OCI-LY7 (cell line): ENCODE results near the gene OR5AC2. TPM values are rescaled to one million over a fixed set of nuclear protein-coding genes. Genes with fewer than 3 reads are reported as not detected.

Experiments used
- BruUV-seq: library from RNA; stranded (reverse); fragments of 400-500 nt; replicated peaks from 2 replicates; lab custom pipeline; 2021; lab: Mats Ljungman, UMichigan
- CTCF ChIA-PET: fragments of 300-600 bp; sonication (Branson Sonifier 250); formaldehyde crosslinking; loops from one replicate; lab custom pipeline; 2022; ENCODE audit warnings: antibody characterized with exemption; ENCODE audit not compliant: unreplicated experiment; lab: Charles Lee
- POLR2A ChIA-PET: fragments of 300-600 bp; sonication (Branson Sonifier 250); formaldehyde crosslinking; loops from one replicate; lab custom pipeline; 2022; ENCODE audit warnings: antibody characterized with exemption; lab: Charles Lee
- DNase-seq: peaks from one replicate; pipeline ENCODE4 v3.0.0-alpha.2; 2015; ENCODE audit warnings: low spot score
- H2AFZ ChIP-seq: fragments of 200-600 bp; sonication (generic), shearing (Covaris generic); 2 replicates; pipeline ENCODE4 v1.6.1; 2014; ENCODE audit warnings: mild to moderate bottlenecking, antibody characterized with exemption, low read length, moderate library complexity
- H3K27ac ChIP-seq: fragments of 200-600 bp; sonication (generic); 2 replicates; pipeline ENCODE4 v1.5.1; 2014; ENCODE audit warnings: mixed run types, low read depth, mild to moderate bottlenecking, moderate library complexity, low read length, inconsistent platforms; ENCODE audit not compliant: poor library complexity, severe bottlenecking
- H3K36me3 ChIP-seq: fragments of 200-600 bp; sonication (generic); 2 replicates; pipeline ENCODE4 v1.6.1; 2014; ENCODE audit warnings: mild to moderate bottlenecking, antibody characterized with exemption, low read length, moderate library complexity, mixed read lengths; ENCODE audit not compliant: insufficient read depth
- H3K4me1 ChIP-seq: fragments of 200-600 bp; sonication (generic); 2 replicates; pipeline ENCODE4 v1.5.1; 2014; ENCODE audit warnings: mild to moderate bottlenecking, low read length; ENCODE audit not compliant: insufficient read depth, poor library complexity, severe bottlenecking
- H3K4me2 ChIP-seq: fragments of 200-600 bp; sonication (generic); 2 replicates; pipeline ENCODE4 v1.6.1; 2014; ENCODE audit warnings: mild to moderate bottlenecking, low read length
- H3K4me3 ChIP-seq: fragments of 200-600 bp; sonication (generic); 2 replicates; pipeline ENCODE4 v1.5.1; 2014; ENCODE audit warnings: mild to moderate bottlenecking, low read depth, low read length; ENCODE audit not compliant: poor library complexity, severe bottlenecking
- H3K79me2 ChIP-seq: fragments of 200-600 bp; sonication (generic); 2 replicates; pipeline ENCODE4 v1.6.1; 2016; ENCODE audit warnings: low read depth, mild to moderate bottlenecking, low read length, moderate library complexity, mixed read lengths; ENCODE audit not compliant: insufficient read depth
- H3K9me2 ChIP-seq: fragments of 200-600 bp; sonication (generic); 2 replicates; pipeline ENCODE4 v1.6.1; 2016; ENCODE audit warnings: mild to moderate bottlenecking, low read length, mixed read lengths; ENCODE audit not compliant: insufficient read depth
- H3K9me3 ChIP-seq: fragments of 200-600 bp; sonication (generic); 2 replicates; pipeline ENCODE4 v1.6.1; 2014; ENCODE audit warnings: mild to moderate bottlenecking, mixed run types, low read length, mixed read lengths
- H4K20me1 ChIP-seq: fragments of 200-600 bp; sonication (generic); 2 replicates; pipeline ENCODE4 v1.6.1; 2014; ENCODE audit warnings: mild to moderate bottlenecking, antibody characterized with exemption, low read length, moderate library complexity, mixed read lengths; ENCODE audit not compliant: insufficient read depth
- intact Hi-C: fragments of 100-400 bp; cut with micrococcal nuclease; formaldehyde crosslinking; loops from one replicate; pipeline ENCODE4 v1.10.0; 2022; ENCODE audit not compliant: unreplicated experiment
- total RNA-seq, 2 experiments: library from RNA; depleted of rRNA in 1 of 2; stranded (reverse); fragments of >200 nt in 1 of 2; shearing (Covaris generic) in 1 of 2; gene quantifications; 2 replicates each; pipeline ENCODE4 v1.2.3, GENCODE V29; 2014 to 2022
- TF ChIP-seq, protein P1 (sequence below): fragments of 200-600 bp; sonication (generic); conservative IDR thresholded peaks from 2 replicates; pipeline ENCODE4 v1.5.1; 2014; ENCODE audit warnings: mild to moderate bottlenecking, antibody characterized with exemption, low read length, moderate library complexity, mixed read lengths

The OR5AC2 gene
- total RNA-seq, 2 experiments from 2014 or later, result not detected

GRCh38 chr3:98136631-98137030, 49.7 kb downstream of the OR5AC2 start:
- POLR2A ChIA-PET, result no interaction called here
- TF ChIP-seq, protein P1, sequence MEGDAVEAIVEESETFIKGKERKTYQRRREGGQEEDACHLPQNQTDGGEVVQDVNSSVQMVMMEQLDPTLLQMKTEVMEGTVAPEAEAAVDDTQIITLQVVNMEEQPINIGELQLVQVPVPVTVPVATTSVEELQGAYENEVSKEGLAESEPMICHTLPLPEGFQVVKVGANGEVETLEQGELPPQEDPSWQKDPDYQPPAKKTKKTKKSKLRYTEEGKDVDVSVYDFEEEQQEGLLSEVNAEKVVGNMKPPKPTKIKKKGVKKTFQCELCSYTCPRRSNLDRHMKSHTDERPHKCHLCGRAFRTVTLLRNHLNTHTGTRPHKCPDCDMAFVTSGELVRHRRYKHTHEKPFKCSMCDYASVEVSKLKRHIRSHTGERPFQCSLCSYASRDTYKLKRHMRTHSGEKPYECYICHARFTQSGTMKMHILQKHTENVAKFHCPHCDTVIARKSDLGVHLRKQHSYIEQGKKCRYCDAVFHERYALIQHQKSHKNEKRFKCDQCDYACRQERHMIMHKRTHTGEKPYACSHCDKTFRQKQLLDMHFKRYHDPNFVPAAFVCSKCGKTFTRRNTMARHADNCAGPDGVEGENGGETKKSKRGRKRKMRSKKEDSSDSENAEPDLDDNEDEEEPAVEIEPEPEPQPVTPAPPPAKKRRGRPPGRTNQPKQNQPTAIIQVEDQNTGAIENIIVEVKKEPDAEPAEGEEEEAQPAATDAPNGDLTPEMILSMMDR, result no peak

More at GRCh38 chr3:98136631-98137030, 49.7 kb downstream of the OR5AC2 start:
- Histone ChIP-seq H3K36me3 (no peaks in the 10 kb centered on the region), H3K79me2 (no peaks in the 10 kb centered on the region), H3K9me2 (no peaks in the 10 kb centered on the region), H2AFZ (no peak overlapping the region), H3K27ac (no peak overlapping the region), H3K4me1 (no peaks in the 10 kb centered on the region), H4K20me1 (no peaks in the 10 kb centered on the region), H3K4me3 (no peak overlapping the region), H3K9me3 (no peaks in the 10 kb centered on the region), H3K4me2 (no peak overlapping the region)
- no peak for DNase-seq
- CTCF ChIA-PET, result no interaction called here
- BruUV-seq, result no TSS peak
- intact Hi-C loops, result no loop called here

Other genes starting within 250 kb of the OR5AC2 start
- 26.1 and 26.8 TPM in 2 replicates for gene RIOX2, start 114.7 kb upstream of the OR5AC2 start, total RNA-seq (2014; rRNA removed; shearing (Covaris generic))
- 32.0 and 32.6 TPM in 2 replicates for gene RIOX2, start 114.7 kb upstream of the OR5AC2 start, total RNA-seq (2022)
- not detected in 2 replicates for gene GABRR3, start 51.9 kb upstream of the OR5AC2 start, total RNA-seq (2014; rRNA removed; shearing (Covaris generic))
- not detected in 2 replicates for gene GABRR3, start 51.9 kb upstream of the OR5AC2 start, total RNA-seq (2022)
- not detected in 2 replicates for gene OR5H1, start 43.5 kb downstream of the OR5AC2 start, total RNA-seq (2014; rRNA removed; shearing (Covaris generic))
- not detected in 2 replicates for gene OR5H1, start 43.5 kb downstream of the OR5AC2 start, total RNA-seq (2022)
- not detected in 2 replicates for gene OR5H14, start 60.3 kb downstream of the OR5AC2 start, total RNA-seq (2014; rRNA removed; shearing (Covaris generic))
- not detected in 2 replicates for gene OR5H14, start 60.3 kb downstream of the OR5AC2 start, total RNA-seq (2022)
- not detected in 2 replicates for gene OR5H15, start 79.5 kb downstream of the OR5AC2 start, total RNA-seq (2014; rRNA removed; shearing (Covaris generic))
- not detected in 2 replicates for gene OR5H15, start 79.5 kb downstream of the OR5AC2 start, total RNA-seq (2022)
- gene OR5H6, start 177.1 kb downstream of the OR5AC2 start, total RNA-seq (2014; rRNA removed; shearing (Covaris generic)), result not detected in 2 replicates
- gene OR5H6, start 177.1 kb downstream of the OR5AC2 start, total RNA-seq (2022), result not detected in 2 replicates
- not detected in 2 replicates for gene OR5H2, start 195.3 kb downstream of the OR5AC2 start, total RNA-seq (2014; rRNA removed; shearing (Covaris generic))
- gene OR5H2, start 195.3 kb downstream of the OR5AC2 start, total RNA-seq (2022), result not detected in 2 replicates